ENCODE results near the gene NEURL4. TPM values are rescaled to one million over a fixed set of nuclear protein-coding genes. Genes with fewer than 3 reads are reported as not detected.
"Not testable (repeated sequence)": the region's sequence is repeated elsewhere in the genome, so short reads cannot be mapped to it uniquely, and the experiment has no call there.

Gene NEURL4
- total RNA-seq, 1 donor from 2014 or later = 31.9 TPM

GRCh38 chr17:7367083-7367482 is 37.9 kb upstream of the NEURL4 start:
- Histone ChIP-seq H3K4me3 (no peak overlapping the region), H3K27me3 (ENCODE audit: low read depth) (peaks cover 21% of the 10 kb centered on the region), H3K27ac (replicated peaks) (no peak overlapping the region), H3K9me3 (replicated peaks) (no peaks in the 10 kb centered on the region), H3K4me1 (no peaks in the 10 kb centered on the region), H3K36me3 (no peaks in the 10 kb centered on the region)
- intact Hi-C loops (cut with micrococcal nuclease) = no loop called here
- no peak for DNase-seq
- no peak for TF ChIP-seq CTCF (IDR thresholded peaks at IDR 0.05; ENCODE audit: borderline replicate concordance)

GRCh38 chr17:7365963-7366362 is 36.8 kb upstream of the NEURL4 start:
- intact Hi-C loops (cut with micrococcal nuclease); H3K36me3 ChIP-seq; H3K27ac ChIP-seq (replicated peaks); H3K9me3 ChIP-seq (replicated peaks); DNase-seq; H3K4me3 ChIP-seq; H3K4me1 ChIP-seq: not testable (repeated sequence)
- peaks cover 21% of the 10 kb centered on the region for H3K27me3 ChIP-seq (ENCODE audit: low read depth)

- Histone ChIP-seq H3K4me1 (no peaks in the 10 kb centered on the region), H3K27ac (replicated peaks) (no peak overlapping the region), H3K36me3 (no peaks in the 10 kb centered on the region), H3K9me3 (replicated peaks) (no peaks in the 10 kb centered on the region), H3K27me3 (ENCODE audit: low read depth) (peaks cover 6% of the 10 kb centered on the region), H3K4me3 (no peak overlapping the region)
- no peak for TF ChIP-seq CTCF (IDR thresholded peaks at IDR 0.05; ENCODE audit: borderline replicate concordance)
- intact Hi-C loops (cut with micrococcal nuclease) = no loop called here
- no peak for DNase-seq
These were observed 34.2 kb upstream of the NEURL4 start for GRCh38 chr17:7363311-7363710.

- no peaks in the 10 kb centered on the region for H3K9me3 ChIP-seq (replicated peaks)
- H3K4me1 ChIP-seq = no peaks in the 10 kb centered on the region
- no peak overlapping the region for H3K27ac ChIP-seq (replicated peaks)
- no peak for DNase-seq
- no peaks in the 10 kb centered on the region for H3K36me3 ChIP-seq
- no peaks in the 10 kb centered on the region for H3K27me3 ChIP-seq (ENCODE audit: low read depth)
- no peak overlapping the region for H3K4me3 ChIP-seq
- intact Hi-C loops (cut with micrococcal nuclease) = no loop called here
- TF ChIP-seq CTCF (IDR thresholded peaks at IDR 0.05; ENCODE audit: borderline replicate concordance) = no peak
These were observed 32.8 kb upstream of the NEURL4 start for GRCh38 chr17:7361906-7362305.

- no peak overlapping the region for H3K27ac ChIP-seq (replicated peaks)
- intact Hi-C loops (cut with micrococcal nuclease) = no loop called here
These were observed 28.2 kb upstream of the NEURL4 start for GRCh38 chr17:7357381-7357780.

GRCh38 chr17:7356756-7357155 is 27.6 kb upstream of the NEURL4 start:
- Histone ChIP-seq H3K9me3 (replicated peaks) (no peaks in the 10 kb centered on the region), H3K4me1 (peaks cover 41% of the 10 kb centered on the region), H3K36me3 (no peaks in the 10 kb centered on the region), H3K27ac (replicated peaks) (no peak overlapping the region), H3K4me3 (no peak overlapping the region), H3K27me3 (ENCODE audit: low read depth) (no peaks in the 10 kb centered on the region)
- no peak for DNase-seq
- intact Hi-C loops (cut with micrococcal nuclease) = no loop called here
- no peak for TF ChIP-seq CTCF (IDR thresholded peaks at IDR 0.05; ENCODE audit: borderline replicate concordance)

More at GRCh38 chr17:7357381-7357780, 28.2 kb upstream of the NEURL4 start:
- no peaks in the 10 kb centered on the region for H3K36me3 ChIP-seq
- H3K27me3 ChIP-seq (ENCODE audit: low read depth) = no peaks in the 10 kb centered on the region
- no peak for TF ChIP-seq CTCF (IDR thresholded peaks at IDR 0.05; ENCODE audit: borderline replicate concordance)
- peaks cover 36% of the 10 kb centered on the region for H3K4me1 ChIP-seq
- DNase-seq = no peak
- H3K4me3 ChIP-seq = no peak overlapping the region
- no peaks in the 10 kb centered on the region for H3K9me3 ChIP-seq (replicated peaks)
